Heart left ventricle (tissue), 16 donors: ENCODE data around the gene ZFP91. TPM values are rescaled to one million over a fixed set of nuclear protein-coding genes. Genes with fewer than 3 reads are reported as not detected.

Experiments
- ATAC-seq, 4 donors: fragments of 200-7000 bp; cut with Tn5 transposase; one replicate each; pipeline ENCODE4 v1.9.1; 2020 to 2022; ENCODE audit warnings: moderate library complexity in 4 of 4, mild to moderate bottlenecking in 3 of 4, moderate number of reproducible peaks in 1 of 4
- DNase-seq, 5 donors: peaks; one replicate each; pipeline ENCODE4 v3.0.0-alpha.2; 2020
- H3K27ac ChIP-seq, 12 donors: fragments of 200-600 bp; sonication (generic) in 4 of 12; one replicate each; pipeline versions ENCODE4 v1.5.0 to v1.8.0; 2016 to 2022; ENCODE audit warnings: mild to moderate bottlenecking in 2 of 12
- H3K27me3 ChIP-seq, 9 donors: fragments of 200-600 bp; sonication (generic) in 2 of 9; one replicate each; pipeline versions ENCODE4 v1.5.1 to v1.8.0; 2016 to 2022; ENCODE audit warnings: mild to moderate bottlenecking in 3 of 9
- H3K36me3 ChIP-seq, 9 donors: fragments of 200-600 bp; sonication (generic) in 2 of 9; one replicate each; pipeline versions ENCODE4 v1.5.0 to v1.8.0; 2018 to 2022; ENCODE audit warnings: mild to moderate bottlenecking in 2 of 9
- H3K4me1 ChIP-seq, 12 donors: fragments of 200-600 bp; sonication (generic) in 4 of 12; one replicate each; pipeline versions ENCODE4 v1.5.0 to v1.8.0; 2016 to 2022; ENCODE audit warnings: mild to moderate bottlenecking in 3 of 12
- H3K4me3 ChIP-seq, 12 donors: fragments of 200-600 bp; sonication (generic) in 4 of 12; one replicate each; pipeline versions ENCODE4 v1.5.0 to v1.8.0; 2017 to 2022; ENCODE audit warnings: mild to moderate bottlenecking in 9 of 12, moderate library complexity in 4 of 12
- H3K9me3 ChIP-seq, 12 donors: fragments of 200-600 bp; sonication (generic) in 4 of 12; one replicate each; pipeline versions ENCODE4 v1.5.0 to v1.8.0; 2016 to 2022; ENCODE audit warnings: mild to moderate bottlenecking in 1 of 12
- CTCF ChIP-seq, 12 donors: fragments of 200-600 bp; sonication (generic) in 4 of 12; IDR thresholded peaks; one replicate each; pipeline versions ENCODE4 v1.5.0 to v1.8.0; 2018 to 2022; ENCODE audit warnings: antibody characterized with exemption in 12 of 12, mild to moderate bottlenecking in 5 of 12
- POLR2A ChIP-seq, 2 donors: fragments of 450-650 bp; IDR thresholded peaks; one replicate each; pipeline ENCODE4 v1.6.1; 2017; ENCODE audit warnings: antibody characterized with exemption in 2 of 2, mild to moderate bottlenecking in 2 of 2, moderate library complexity in 2 of 2
- WGBS, 4 donors: extraction: QIAGEN DNeasy Blood & Tissue Kit in 2 of 4; methylation state at CpG; one replicate each; pipeline versions ENCODE4 v1.1.5 to v1.1.7; 2013 to 2018; 5-methylcytosine and 5-hydroxymethylcytosine counted together
- intact Hi-C, 10 donors: fragments of 100-400 bp; cut with DNase I; formaldehyde crosslinking; loops; one replicate each; pipeline versions ENCODE4 v1.11.1 to v1.14.2; 2022
- long read RNA-seq, 3 donors: library from polyadenylated mRNA; unstranded; transcript quantifications; one replicate each; pipeline ENCODE4 v2.0.0, GENCODE V29; 2020 to 2021
- polyA plus RNA-seq, 2 donors: library from polyadenylated mRNA; stranded (reverse); fragments of 200-250 nt; gene quantifications; one replicate each; pipeline ENCODE4 v1.2.3, GENCODE V29; 2013
- total RNA-seq, 9 donors: library from RNA; depleted of rRNA in 2 of 9; stranded (reverse); fragments of >200 nt in 2 of 9; fragmentation: NEBNext Ultra II Directional in 3 of 9; extraction: Animal tissue kit (Norgen Biotek cat#: 25700) in 3 of 9; gene quantifications; one replicate each; pipeline versions ENCODE4 v1.1.0 to v1.2.4, GENCODE V29; 2016 to 2023
- donor health status: ischemic (EF 13 %, LVEDD 7.1; RV severe dilation, severe dysfunction).
- donor health status: healthy with polysubstance abuse.
- donor health status: DM: no; HTN: yes; CAD: no.
- donor health status: DM: no; HTN: no; CAD: no.
- donor health status: ischemic (EF 25% LVEDD 6.9; RV normal size, moderate dysfunction).
- donor health status: ischemic (EF 25% LVEDD 5.7; RV mildly dilated, moderate dysfunction).
- donor health status: healthy.
- donor health status: DM: yes; HTN: yes; CAD: no.
- donor health status: ischemic (EF 35%, LVEDD 5.7; RV mildly dilated, moderate dysfunction).
- donor health status: nonischemic (EF 11% LVEDD 7.7; RV severe dilation, severe dysfunction).
- donor health status: DM: yes; HTN: yes; CAD: no.
- donor health status: PGD.
- donor health status: ischemic (EF 29% LVEDD 5.4; RV normal size, mild dysfunction).
- donor health status: nonischemic (EF 23%, LVEDD 6.1; RV moderate dilation, normal function).

Gene ZFP91
- total RNA-seq: 10 to 100 TPM; 53.4 to 67.0 (median 60.7) TPM
- 10 to 100 TPM; 11.2 to 41.4 TPM for polyA plus RNA-seq
- long read RNA-seq, donor 1, full-length matches to known transcripts: 23 of 37 reads
- long read RNA-seq, donor 1, partial matches to known transcripts: 6 of 37 reads
- long read RNA-seq, donor 1, other reads (novel, unspliced or antisense): 8 of 37 reads
- long read RNA-seq, donor 2, full-length matches to known transcripts: 5 of 8 reads
- long read RNA-seq, donor 2, partial matches to known transcripts: 2 of 8 reads
- long read RNA-seq, donor 2, other reads (novel, unspliced or antisense): 1 of 8 reads
- long read RNA-seq, donor 3, full-length matches to known transcripts: 17 of 29 reads
- long read RNA-seq, donor 3, partial matches to known transcripts: 9 of 29 reads
- long read RNA-seq, donor 3, other reads (novel, unspliced or antisense): 3 of 29 reads

GRCh38 chr11:58578635-58579191 lies at the start of gene ZFP91:
Gene ZFP91 (plus strand): TSS chr11:58579063. CDS start chr11:58579282, 219 bp downstream.
- H3K36me3 ChIP-seq: no peaks in the 10 kb centered on the region
- DNase-seq: peak; percentile 98 to 99 (median 99)
- no peaks in the 10 kb centered on the region for H3K27me3 ChIP-seq
- H3K4me3 ChIP-seq: peak within 1 kb of the TSS; percentile 78 to 100 (median 90)
- peak; percentile 87 to 93 (median 90) for ATAC-seq
- H3K27ac ChIP-seq: peak within 1 kb of the TSS; percentile 98 to 100 (median 99)
- no peaks in the 10 kb centered on the region for H3K9me3 ChIP-seq
- intact Hi-C loops: loop anchor here in 9 of 10 donors (2.0 to 10.0 kb wide), 11 partner anchors 39 to 1254 kb away; partner anchors contain the start of genes CNTF (in 1 of the 9), FAM111A (in 1 of the 9), MED19 (in 1 of the 9) and TMX2 (in 1 of the 9)
- peaks cover 5 to 76% (median 55%) of the 10 kb centered on the region in 12 donors for H3K4me1 ChIP-seq
- 0 to 2% (median 0%) methylated on average over 29 to 51 of the region's 51 CpGs for WGBS, 4 donors
- no peak for TF ChIP-seq CTCF (IDR thresholded peaks at IDR 0.05)
- peak in 1 of 2 donors; percentile 41 for TF ChIP-seq POLR2A (IDR thresholded peaks at IDR 0.05)

GRCh38 chr11:58530236-58530635 lies 48.6 kb upstream of the ZFP91 start:
- ATAC-seq: no peak
- peaks cover 0 to 14% (median 0%) of the 10 kb centered on the region in 12 donors for H3K4me1 ChIP-seq
- intact Hi-C loops: no loop called here
- no peak for DNase-seq
- H3K27ac ChIP-seq: no peak overlapping the region
- no peaks in the 10 kb centered on the region for H3K27me3 ChIP-seq
- no peaks in the 10 kb centered on the region for H3K9me3 ChIP-seq
- no peak overlapping the region for H3K4me3 ChIP-seq
- 83 to 89% (median 88%) methylated on average over 3 of the region's 3 CpGs for WGBS, 4 donors
- H3K36me3 ChIP-seq: peaks cover 0 to 60% (median 45%) of the 10 kb centered on the region in 9 donors
- TF ChIP-seq POLR2A (IDR thresholded peaks at IDR 0.05): no peak
- TF ChIP-seq CTCF (IDR thresholded peaks at IDR 0.05): no peak

GRCh38 chr11:58531865-58532341 lies 47.0 kb upstream of the ZFP91 start:
- DNase-seq (no peak), ATAC-seq (peak in 1 of 4 donors; percentile 27)
- H3K4me1 ChIP-seq: no peaks in the 10 kb centered on the region
- peaks cover 0 to 62% (median 40%) of the 10 kb centered on the region in 9 donors for H3K36me3 ChIP-seq
- intact Hi-C loops: no loop called here
- H3K4me3 ChIP-seq: no peak overlapping the region
- H3K27me3 ChIP-seq: no peaks in the 10 kb centered on the region
- WGBS, 4 donors: 89 to 97% (median 96%) methylated on average over 9 to 25 of the region's 25 CpGs
- no peak overlapping the region for H3K27ac ChIP-seq
- H3K9me3 ChIP-seq: peaks cover 0 to 9% (median 0%) of the 10 kb centered on the region in 12 donors
- no peak for TF ChIP-seq CTCF (IDR thresholded peaks at IDR 0.05)
- TF ChIP-seq POLR2A (IDR thresholded peaks at IDR 0.05): no peak

GRCh38 chr11:58546841-58547240 lies 32.0 kb upstream of the ZFP91 start:
- ATAC-seq: no peak
- intact Hi-C loops: no loop called here
- Histone ChIP-seq H3K9me3 (no peaks in the 10 kb centered on the region), H3K36me3 (peaks cover 0 to 98% (median 86%) of the 10 kb centered on the region in 9 donors), H3K4me3 (no peak overlapping the region), H3K27ac (no peak overlapping the region), H3K27me3 (no peaks in the 10 kb centered on the region), H3K4me1 (peaks cover 0 to 6% (median 0%) of the 10 kb centered on the region in 12 donors)
- 40 to 57% (median 55%) methylated on average over 1 of the region's 1 CpG for WGBS, 4 donors
- TF ChIP-seq POLR2A (IDR thresholded peaks at IDR 0.05): no peak
- no peak for TF ChIP-seq CTCF (IDR thresholded peaks at IDR 0.05)
- no peak for DNase-seq
